ENCODE results near the gene PID1. TPM values are rescaled to one million over a fixed set of nuclear protein-coding genes. Genes with fewer than 3 reads are reported as not detected.

The PID1 gene
- total and polyA plus RNA-seq, 10 donors, result 3.2 to 30.0 (median 14.7) TPM

- DNase-seq, result no peak
- Histone ChIP-seq H3K4me3 (no peak overlapping the region), H3K36me3 (no peaks in the 10 kb centered on the region), H3K27ac (peak overlapping the region in 2 of 8 donors; percentile 43 to 53), H3K4me1 (peaks cover 0 to 13% (median 2%) of the 10 kb centered on the region in 6 donors), H3K9me3 (no peaks in the 10 kb centered on the region), H3K27me3 (replicated peaks in 1 of 7) (no peaks in the 10 kb centered on the region)
- WGBS, 5 donors, result 49 to 65% (median 52%) methylated on average over 2 of the region's 2 CpGs
- intact Hi-C loops (cut with DNase I; ENCODE audit: low total_unique reads), result no loop called here
- TF ChIP-seq POLR2A (IDR thresholded peaks at IDR 0.05) (no peak), CTCF (IDR thresholded peaks at IDR 0.05 in 8 of 11, conservative IDR thresholded peaks at IDR 0.05 in 3 of 11) (no peak), POLR2AphosphoS5 (IDR thresholded peaks at IDR 0.05) (no peak)
These were observed 30.1 kb upstream of the PID1 start for GRCh38 chr2:229301237-229301636.

- peak overlapping the region in 2 of 8 donors; percentile 43 to 53 for H3K27ac ChIP-seq
These were observed 29.7 kb upstream of the PID1 start for GRCh38 chr2:229300790-229301189.

GRCh38 chr2:229300371-229300770, 29.3 kb upstream of the PID1 start:
- Histone ChIP-seq H3K9me3 (no peaks in the 10 kb centered on the region), H3K4me1 (peaks cover 0 to 18% (median 2%) of the 10 kb centered on the region in 6 donors), H3K4me3 (no peak overlapping the region), H3K36me3 (no peaks in the 10 kb centered on the region), H3K27ac (no peak overlapping the region), H3K27me3 (replicated peaks in 1 of 7) (no peaks in the 10 kb centered on the region)
- TF ChIP-seq POLR2A (IDR thresholded peaks at IDR 0.05) (no peak), POLR2AphosphoS5 (IDR thresholded peaks at IDR 0.05) (no peak), CTCF (IDR thresholded peaks at IDR 0.05 in 8 of 11, conservative IDR thresholded peaks at IDR 0.05 in 3 of 11) (no peak)
- intact Hi-C loops (cut with DNase I; ENCODE audit: low total_unique reads), result no loop called here
- no peak for DNase-seq
- WGBS, 5 donors, result 0 to 71% (median 63%) methylated on average over 1 of the region's 1 CpG

More at GRCh38 chr2:229300790-229301189, 29.7 kb upstream of the PID1 start:
- Histone ChIP-seq H3K4me1 (peaks cover 0 to 16% (median 2%) of the 10 kb centered on the region in 6 donors), H3K36me3 (no peaks in the 10 kb centered on the region), H3K27me3 (replicated peaks in 1 of 7) (no peaks in the 10 kb centered on the region), H3K9me3 (no peaks in the 10 kb centered on the region), H3K4me3 (no peak overlapping the region)
- 44 to 63% (median 53%) methylated on average over 3 of the region's 3 CpGs for WGBS, 5 donors
- TF ChIP-seq POLR2AphosphoS5 (IDR thresholded peaks at IDR 0.05) (no peak), CTCF (IDR thresholded peaks at IDR 0.05 in 8 of 11, conservative IDR thresholded peaks at IDR 0.05 in 3 of 11) (no peak), POLR2A (IDR thresholded peaks at IDR 0.05) (no peak)
- intact Hi-C loops (cut with DNase I; ENCODE audit: low total_unique reads), result no loop called here
- no peak for DNase-seq

- TF ChIP-seq POLR2AphosphoS5 (IDR thresholded peaks at IDR 0.05) (peak in 1 of 3 donors; percentile 25), POLR2A (IDR thresholded peaks at IDR 0.05) (no peak)
- Histone ChIP-seq H3K27ac (peak overlapping the region in 4 of 8 donors; percentile 26 to 63 (median 42)), H3K4me1 (peaks cover 0 to 18% (median 2%) of the 10 kb centered on the region in 6 donors), H3K4me3 (no peak overlapping the region), H3K9me3 (no peaks in the 10 kb centered on the region), H3K36me3 (no peaks in the 10 kb centered on the region), H3K27me3 (replicated peaks in 1 of 7) (no peaks in the 10 kb centered on the region)
- no peak for DNase-seq
- intact Hi-C loops (cut with DNase I; ENCODE audit: low total_unique reads), result no loop called here
- WGBS, 5 donors, result 36 to 56% (median 47%) methylated on average over 6 of the region's 6 CpGs
These were observed 26.2 kb upstream of the PID1 start for GRCh38 chr2:229297247-229297646.
